ENCODE measurements around the gene HCLS1. TPM values are rescaled to one million over a fixed set of nuclear protein-coding genes. Genes with fewer than 3 reads are reported as not detected.

The HCLS1 gene
- total RNA-seq, 2 donors from 2014 or later, result 0.53 to 1.3 TPM

- 87% methylated on average over 2 of the region's 2 CpGs; no CpG with 5 or more reads in 1 of the 2 experiments for WGBS, 2 experiments (ENCODE audit: insufficient coverage in 1 of 2, insufficient read length in 1 of 2)
- Histone ChIP-seq H3K27me3 (ENCODE audit: control insufficient read depth, insufficient read depth, low read length, poor library complexity, severe bottlenecking) (no peaks in the 10 kb centered on the region), H3K9me3 (ENCODE audit: control insufficient read depth, low read length) (no peaks in the 10 kb centered on the region), H3K27ac (ENCODE audit: low read depth, low read length) (no peak overlapping the region), H3K4me3 (ENCODE audit: low read length) (no peak overlapping the region), H3K9ac (ENCODE audit: extremely low read depth, low read length, poor library complexity, severe bottlenecking) (no peak overlapping the region), H3K36me3 (ENCODE audit: control insufficient read depth, insufficient read depth, low read length) (peaks cover 55% of the 10 kb centered on the region), H3K4me1 (ENCODE audit: control insufficient read depth, insufficient read depth, low read length) (no peaks in the 10 kb centered on the region)
- TF ChIP-seq CTCF (conservative IDR thresholded peaks at IDR 0.05), result no peak
- Mint-ChIP-seq H3K4me3 (no peak overlapping the region), H3K4me1 (no peaks in the 10 kb centered on the region), H3K36me3 (ENCODE audit: low read depth) (peaks cover 42% of the 10 kb centered on the region), H3K27me3 (ENCODE audit: insufficient read depth) (no peaks in the 10 kb centered on the region), H3K9me3 (no peaks in the 10 kb centered on the region), H3K27ac (no peak overlapping the region)
- DNase-seq, result no peak
Measured at GRCh38 chr3:121663171-121663847, 2.6 kb upstream of the HCLS1 start.

GRCh38 chr3:121662742-121663141 is 2.0 kb upstream of the HCLS1 start:
- no peaks in the 10 kb centered on the region for H3K9me3 ChIP-seq (ENCODE audit: control insufficient read depth, low read length)
- no peak for TF ChIP-seq CTCF (conservative IDR thresholded peaks at IDR 0.05)
- no peak overlapping the region for H3K4me3 ChIP-seq (ENCODE audit: low read length)
- peaks cover 50% of the 10 kb centered on the region for H3K36me3 ChIP-seq (ENCODE audit: control insufficient read depth, insufficient read depth, low read length)
- H3K27ac Mint-ChIP-seq, result no peak overlapping the region
- H3K9ac ChIP-seq (ENCODE audit: extremely low read depth, low read length, poor library complexity, severe bottlenecking), result no peak overlapping the region
- H3K4me1 ChIP-seq (ENCODE audit: control insufficient read depth, insufficient read depth, low read length), result no peaks in the 10 kb centered on the region
- H3K27me3 Mint-ChIP-seq (ENCODE audit: insufficient read depth), result no peaks in the 10 kb centered on the region
- no peaks in the 10 kb centered on the region for H3K9me3 Mint-ChIP-seq
- H3K36me3 Mint-ChIP-seq (ENCODE audit: low read depth), result peaks cover 37% of the 10 kb centered on the region
- H3K4me1 Mint-ChIP-seq, result no peaks in the 10 kb centered on the region
- no peak overlapping the region for H3K27ac ChIP-seq (ENCODE audit: low read depth, low read length)
- no peak overlapping the region for H3K4me3 Mint-ChIP-seq
- no peaks in the 10 kb centered on the region for H3K27me3 ChIP-seq (ENCODE audit: control insufficient read depth, insufficient read depth, low read length, poor library complexity, severe bottlenecking)
- DNase-seq, result no peak

- TF ChIP-seq CTCF (conservative IDR thresholded peaks at IDR 0.05), result no peak
Measured at GRCh38 chr3:121661376-121661775, 673 bp upstream of the HCLS1 start.

More at GRCh38 chr3:121661376-121661775, 673 bp upstream of the HCLS1 start:
- Histone ChIP-seq H3K36me3 (ENCODE audit: control insufficient read depth, insufficient read depth, low read length) (peaks cover 37% of the 10 kb centered on the region), H3K4me1 (ENCODE audit: control insufficient read depth, insufficient read depth, low read length) (no peaks in the 10 kb centered on the region), H3K9ac (ENCODE audit: extremely low read depth, low read length, poor library complexity, severe bottlenecking) (no peak overlapping the region), H3K27ac (ENCODE audit: low read depth, low read length) (no peak overlapping the region), H3K4me3 (ENCODE audit: low read length) (no peak overlapping the region), H3K27me3 (ENCODE audit: control insufficient read depth, insufficient read depth, low read length, poor library complexity, severe bottlenecking) (no peaks in the 10 kb centered on the region), H3K9me3 (ENCODE audit: control insufficient read depth, low read length) (no peaks in the 10 kb centered on the region)
- no peaks in the 10 kb centered on the region for H3K27me3 Mint-ChIP-seq (ENCODE audit: insufficient read depth)
- H3K4me1 Mint-ChIP-seq, result no peaks in the 10 kb centered on the region
- H3K27ac Mint-ChIP-seq, result peak overlapping the region; percentile 49
- H3K36me3 Mint-ChIP-seq (ENCODE audit: low read depth), result peaks cover 27% of the 10 kb centered on the region
- no peaks in the 10 kb centered on the region for H3K9me3 Mint-ChIP-seq
- WGBS, 2 experiments (ENCODE audit: insufficient coverage in 1 of 2, insufficient read length in 1 of 2), result 93 to 95% methylated on average over 5 to 6 of the region's 6 CpGs
- no peak for DNase-seq
- no peak overlapping the region for H3K4me3 Mint-ChIP-seq
